HG02970 (cell line): ENCODE data around the gene WWP2.
"Not testable (repeated sequence)": the region's sequence is repeated elsewhere in the genome, so short reads cannot be mapped to it uniquely, and the experiment has no call there.

Experiments
- ATAC-seq: cut with Tn5 transposase; IDR thresholded peaks from one replicate; pipeline ENCODE4 v1.9.1; 2021; ENCODE audit warnings: mild to moderate bottlenecking, moderate library complexity, moderate number of reproducible peaks; ENCODE audit not compliant: unreplicated experiment, low FRiP score

The WWP2 gene

GRCh38 chr16:69791391-69791847 lies 29.3 kb downstream of the WWP2 start:
- ATAC-seq: not testable (repeated sequence)

DNA sequence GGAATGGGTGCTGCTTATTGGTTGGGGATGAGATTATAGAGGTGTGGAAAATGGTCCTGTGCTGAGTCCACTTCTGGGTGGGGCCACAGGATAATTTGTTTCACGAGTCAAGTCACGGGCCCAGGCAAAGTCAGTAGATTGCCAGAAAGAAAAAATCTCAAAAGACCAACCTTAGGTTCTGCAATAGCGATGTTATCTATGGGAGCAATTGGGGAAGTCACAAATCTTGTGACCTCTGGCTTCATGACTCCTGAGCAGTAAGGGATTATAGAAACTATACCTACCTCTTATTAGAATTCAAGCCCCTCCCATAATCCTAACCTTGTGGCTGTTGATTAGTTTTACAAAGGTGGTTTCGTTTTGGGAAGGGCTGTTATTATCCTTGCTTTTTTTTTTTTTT lies 31.4 kb downstream of the WWP2 start:
- no peak for ATAC-seq

DNA sequence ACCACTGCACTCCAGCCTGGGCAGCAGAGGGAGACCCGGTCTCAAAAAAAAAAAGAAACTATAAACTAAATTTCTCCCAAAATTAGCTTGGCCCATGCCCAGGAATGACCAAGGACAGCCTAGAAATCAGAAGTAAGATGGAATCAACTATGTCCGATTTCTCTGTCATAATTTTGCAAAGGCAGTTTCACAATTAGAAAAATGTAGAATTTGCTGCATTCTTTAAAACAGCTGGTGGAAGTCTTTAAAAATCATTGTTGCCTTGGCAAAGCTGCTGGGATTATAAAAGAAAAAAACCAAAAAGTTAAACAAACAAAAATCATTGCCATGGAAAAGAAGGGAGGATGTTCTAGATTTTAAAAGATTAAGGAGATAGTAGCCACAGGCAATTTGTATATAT lies 32.4 kb downstream of the WWP2 start:
- ATAC-seq: no peak

- ATAC-seq: no peak
These were observed 34.4 kb downstream of the WWP2 start for GRCh38 chr16:69796285-69797118.

DNA sequence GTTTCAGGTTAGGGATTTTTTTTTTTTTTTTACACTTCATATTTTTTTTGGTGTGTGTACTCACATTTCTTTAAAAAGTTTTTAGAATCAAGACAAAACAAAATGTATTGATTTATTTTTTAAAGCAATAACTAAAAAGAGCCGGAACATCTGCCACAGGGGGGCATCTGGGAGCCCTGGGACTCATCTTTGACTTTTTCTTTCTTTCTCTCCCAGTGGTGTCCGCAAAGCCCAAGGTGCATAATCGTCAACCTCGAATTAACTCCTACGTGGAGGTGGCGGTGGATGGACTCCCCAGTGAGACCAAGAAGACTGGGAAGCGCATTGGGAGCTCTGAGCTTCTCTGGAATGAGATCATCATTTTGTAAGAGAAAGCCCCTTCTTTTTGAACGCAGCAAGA lies 36.3 kb downstream of the WWP2 start:
- no peak for ATAC-seq

DNA sequence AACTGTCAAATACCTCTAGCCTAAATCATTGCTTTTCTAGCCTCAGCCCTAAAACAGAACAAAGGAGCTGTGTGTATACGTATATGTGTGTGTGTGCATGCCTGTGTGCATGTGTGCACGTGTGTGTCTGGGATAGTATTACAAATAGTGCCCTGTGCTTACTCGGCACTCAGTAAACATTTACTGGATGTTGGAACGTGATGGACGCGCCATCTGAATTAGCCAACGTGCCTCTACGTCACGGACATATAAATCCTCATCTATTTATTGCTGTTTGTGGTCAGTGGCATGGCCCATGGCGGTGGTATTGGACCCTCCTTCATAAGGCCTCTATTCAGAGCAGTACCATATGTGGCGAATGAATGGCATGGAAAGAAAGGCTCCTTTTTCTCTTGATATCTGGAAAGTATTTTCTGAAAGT lies 37.5 kb downstream of the WWP2 start:
- no peak for ATAC-seq

DNA sequence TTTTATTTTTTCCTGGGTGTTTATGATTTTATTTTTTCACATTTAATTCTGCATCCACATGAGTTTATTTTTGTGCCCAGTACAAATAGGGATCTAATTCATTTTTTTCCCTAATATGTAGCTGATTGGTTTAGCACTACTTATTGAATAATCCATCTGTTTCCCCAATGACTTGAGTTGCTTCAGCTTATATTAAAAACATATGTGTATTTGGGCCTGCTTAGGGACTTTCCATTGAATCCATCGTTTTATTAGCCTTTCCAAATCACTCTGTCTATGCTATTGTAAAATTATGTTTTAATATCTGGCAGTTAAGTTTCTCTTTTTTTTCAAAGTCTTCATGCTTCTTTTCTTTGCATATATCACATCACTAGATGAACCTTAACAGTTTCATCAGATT lies 42.2 kb downstream of the WWP2 start:
- no peak for ATAC-seq

- ATAC-seq: not testable (repeated sequence)
These were observed 44.6 kb downstream of the WWP2 start for GRCh38 chr16:69806776-69807175.

DNA sequence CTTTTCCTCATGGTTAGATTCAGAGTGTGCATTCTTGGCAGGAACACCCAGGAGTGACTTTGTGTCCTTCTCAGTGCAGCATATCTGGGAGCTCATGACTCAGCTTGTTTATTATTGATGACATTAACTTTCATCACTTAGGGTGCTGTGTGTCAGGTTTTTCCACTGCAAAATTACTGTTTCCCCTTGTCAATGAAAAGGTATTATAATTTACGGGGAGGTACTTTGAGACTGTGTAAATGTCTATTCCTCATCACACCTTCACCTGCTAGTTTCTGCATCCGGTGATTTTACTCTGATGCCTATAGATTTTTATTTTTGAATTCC lies 50.5 kb downstream of the WWP2 start:
- ATAC-seq: no peak

- no peak for ATAC-seq
These were observed 51.9 kb downstream of the WWP2 start for GRCh38 chr16:69814078-69814477.

GRCh38 chr16:69814561-69814960 lies 52.4 kb downstream of the WWP2 start:
- no peak for ATAC-seq

GRCh38 chr16:69815216-69815883 lies 53.2 kb downstream of the WWP2 start:
- not testable (repeated sequence) for ATAC-seq

GRCh38 chr16:69816996-69817395 lies 54.9 kb downstream of the WWP2 start:
- no peak for ATAC-seq

GRCh38 chr16:69818891-69819545 lies 56.9 kb downstream of the WWP2 start:
- no peak for ATAC-seq

DNA sequence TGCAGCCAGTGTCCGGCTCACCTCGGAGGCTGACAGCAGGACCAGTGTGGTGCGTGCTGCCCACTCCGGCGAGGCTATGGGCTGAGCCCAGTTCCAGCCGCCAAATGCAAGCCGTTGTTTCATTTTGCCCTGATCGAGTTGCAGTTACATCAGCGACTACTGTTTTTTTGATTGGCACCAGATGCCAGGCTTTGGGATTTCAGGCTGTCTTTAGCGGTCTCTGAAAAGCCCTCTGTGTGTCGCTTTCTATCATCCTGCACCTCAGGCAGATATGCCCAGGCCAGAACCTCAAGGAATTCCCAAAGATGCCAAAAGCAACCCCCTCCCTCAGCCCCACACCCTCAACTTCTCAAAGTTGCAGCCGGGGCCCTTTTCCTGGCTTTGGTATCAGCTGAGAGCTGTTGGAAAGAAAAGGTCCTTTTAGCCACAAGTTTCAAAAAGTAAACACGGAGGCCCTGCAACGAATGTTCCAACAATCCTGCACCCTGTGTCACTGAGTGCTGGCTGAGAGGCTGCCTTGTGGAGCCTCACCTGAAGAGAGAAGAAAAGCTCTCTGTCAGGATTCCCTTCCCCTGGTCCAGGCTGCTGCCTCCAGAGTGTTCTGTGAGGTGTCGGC lies 58.9 kb downstream of the WWP2 start:
- no peak for ATAC-seq

DNA sequence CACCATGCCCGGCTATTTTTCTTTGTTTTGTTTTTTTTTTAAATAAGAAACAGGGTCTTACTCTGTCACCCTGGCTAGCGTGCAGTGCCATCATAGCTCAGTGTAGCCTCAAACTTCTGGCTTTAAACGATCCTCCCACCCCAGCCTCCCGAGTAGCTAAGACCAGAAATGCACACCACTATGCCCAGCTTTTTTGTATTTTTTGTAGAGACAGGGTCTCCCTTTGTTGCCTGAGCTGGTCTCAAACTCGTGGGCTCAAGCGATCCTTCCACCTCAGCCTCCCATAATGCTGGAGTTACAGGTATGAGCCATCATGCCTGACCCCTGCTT lies 59.7 kb downstream of the WWP2 start:
- ATAC-seq: no peak

GRCh38 chr16:69822174-69822935 lies 60.2 kb downstream of the WWP2 start:
- ATAC-seq: no peak

GRCh38 chr16:69823831-69824563 lies 61.9 kb downstream of the WWP2 start:
- no peak for ATAC-seq

DNA sequence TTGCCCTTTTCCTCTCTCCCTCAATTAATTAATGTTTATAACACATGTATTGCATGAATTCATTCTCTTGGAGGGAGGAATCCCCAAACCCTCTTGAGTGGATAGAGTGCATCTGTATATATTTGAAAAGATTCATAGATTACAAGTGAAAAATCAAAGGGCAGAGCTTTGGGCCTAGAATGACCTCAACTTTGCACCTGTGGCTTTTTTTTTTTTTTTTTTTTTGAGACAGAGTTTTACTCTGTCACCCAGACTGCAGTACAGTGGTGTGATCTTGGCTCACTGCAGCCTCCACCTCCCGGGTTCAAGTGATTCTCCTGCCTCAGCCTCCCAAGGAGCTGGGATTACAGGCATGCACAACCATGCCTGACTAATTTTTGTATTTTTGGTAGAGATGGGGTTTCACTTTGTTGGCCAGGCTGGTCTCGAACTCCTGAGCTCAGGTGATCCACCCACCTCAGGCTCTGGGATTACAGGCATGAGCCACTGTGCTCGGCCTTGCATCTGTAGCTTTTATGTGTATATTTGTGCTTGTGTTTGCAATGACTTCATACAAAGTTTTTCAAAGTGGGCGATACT lies 62.5 kb downstream of the WWP2 start:
- not testable (repeated sequence) for ATAC-seq
